Tibial nerve (tissue), 4 donors: ENCODE data around the gene LRRC27. TPM values are rescaled to one million over a fixed set of nuclear protein-coding genes. Genes with fewer than 3 reads are reported as not detected.

Source experiments
- DNase-seq, 2 donors: peaks; one replicate each; pipeline ENCODE4 v3.0.0-alpha.2; 2019; ENCODE audit warnings: low spot score in 2 of 2
- H3K27ac ChIP-seq, 4 donors: fragments of 200-600 bp; sonication (generic) in 3 of 4; one replicate each; pipeline ENCODE4 v1.5.1; 2017 to 2019; ENCODE audit warnings: mild to moderate bottlenecking in 1 of 4
- H3K27me3 ChIP-seq, 2 donors: fragments of 200-600 bp; sonication (generic) in 1 of 2; one replicate each; pipeline versions ENCODE4 v1.5.1 to v1.6.0; 2017 to 2019
- H3K36me3 ChIP-seq, 3 donors: fragments of 200-600 bp; sonication (generic); one replicate each; pipeline ENCODE4 v1.5.1; 2018 to 2019
- H3K4me1 ChIP-seq, 4 donors: fragments of 200-600 bp; sonication (generic) in 3 of 4; one replicate each; pipeline ENCODE4 v1.5.1; 2017 to 2019
- H3K4me3 ChIP-seq, 4 donors: fragments of 200-600 bp; sonication (generic) in 3 of 4; one replicate each; pipeline ENCODE4 v1.5.1; 2017 to 2019; ENCODE audit warnings: mild to moderate bottlenecking in 1 of 4, moderate library complexity in 1 of 4
- H3K9me3 ChIP-seq, 4 donors: fragments of 200-600 bp; sonication (generic) in 3 of 4; one replicate each; pipeline ENCODE4 v1.5.1; 2017 to 2019
- CTCF ChIP-seq, 5 experiments: fragments of 200-600 bp in 3 of 5; fragments of 450-650 bp in 2 of 5; sonication (generic) in 3 of 5; IDR thresholded peaks; one replicate each; pipeline ENCODE4 v1.5.1; 2016 to 2019; ENCODE audit warnings: antibody characterized with exemption in 5 of 5, mild to moderate bottlenecking in 3 of 5, moderate library complexity in 2 of 5
- EP300 ChIP-seq, 2 donors: sonication (generic); formaldehyde crosslinking; IDR thresholded peaks; one replicate each; pipeline ENCODE4 v1.6.1; 2017; ENCODE audit warnings: antibody characterized with exemption in 2 of 2, mild to moderate bottlenecking in 1 of 2
- POLR2A ChIP-seq, 2 donors: fragments of 450-650 bp; IDR thresholded peaks; one replicate each; pipeline ENCODE4 v1.6.1; 2017; ENCODE audit warnings: antibody characterized with exemption in 2 of 2, mild to moderate bottlenecking in 2 of 2, moderate library complexity in 2 of 2
- WGBS, 2 donors: methylation state at CpG; one replicate each; pipeline ENCODE4 v1.1.5; 2018; 5-methylcytosine and 5-hydroxymethylcytosine counted together
- total RNA-seq, 4 donors: library from RNA; depleted of rRNA; stranded (reverse); fragments of >200 nt; gene quantifications; one replicate each; pipeline ENCODE4 v1.1.0, GENCODE V29; 2016

The LRRC27 gene
- total RNA-seq, 4 donors from 2014 or later, result 10.1 to 21.6 (median 17.9) TPM

DNA sequence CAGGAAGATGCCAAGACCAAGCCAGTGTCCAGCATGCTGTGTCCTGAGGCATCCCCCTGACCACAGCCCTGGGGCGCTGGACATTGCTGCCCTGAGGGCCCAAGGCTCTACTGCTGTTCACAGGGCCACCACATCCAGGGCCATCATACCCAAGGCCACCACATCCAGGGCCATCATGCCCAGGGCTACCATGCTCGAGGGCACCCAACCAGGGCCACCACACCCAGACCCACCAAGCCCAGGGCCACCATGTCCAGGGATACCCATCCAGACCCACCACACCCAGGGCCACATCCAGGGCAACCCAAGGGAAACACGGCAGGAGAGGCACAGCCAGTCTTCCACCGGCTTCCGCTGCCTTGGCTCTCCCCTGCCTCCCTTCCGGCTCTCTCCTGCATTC, 41.4 kb upstream of the LRRC27 start:
- no peak for TF ChIP-seq EP300 (IDR thresholded peaks at IDR 0.05)
- TF ChIP-seq CTCF (IDR thresholded peaks at IDR 0.05), result no peak
- TF ChIP-seq POLR2A (IDR thresholded peaks at IDR 0.05), result no peak
- H3K36me3 ChIP-seq, result no peaks in the 10 kb centered on the region
- H3K9me3 ChIP-seq, result peaks cover 0 to 25% (median 2%) of the 10 kb centered on the region in 4 donors
- H3K4me3 ChIP-seq, result no peak overlapping the region
- H3K27me3 ChIP-seq, result no peaks in the 10 kb centered on the region
- no peak overlapping the region for H3K27ac ChIP-seq
- no peaks in the 10 kb centered on the region for H3K4me1 ChIP-seq
- no peak for DNase-seq
- 93 to 97% methylated on average over 5 to 6 of the region's 6 CpGs for WGBS, 2 donors

DNA sequence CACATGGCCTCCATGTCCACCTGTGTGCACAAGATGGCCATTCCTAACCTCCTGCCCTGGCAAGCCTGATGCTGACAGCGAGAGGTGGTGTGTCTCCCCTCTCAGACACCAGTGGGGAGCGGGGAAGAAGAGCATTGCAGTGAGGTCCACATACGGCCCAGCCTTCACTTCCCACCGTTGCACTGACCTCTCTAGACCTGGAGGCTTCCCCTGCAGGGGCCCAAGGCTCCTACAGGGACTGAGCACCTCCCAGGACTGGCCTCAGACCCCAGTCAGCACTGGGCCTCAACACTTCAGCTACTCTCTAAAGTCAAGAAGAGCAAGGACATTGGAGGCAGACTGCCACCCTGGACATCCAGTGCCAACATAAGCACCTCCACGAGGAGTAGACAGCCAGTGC, 40.2 kb upstream of the LRRC27 start:
- no peak for DNase-seq
- no peaks in the 10 kb centered on the region for H3K36me3 ChIP-seq
- TF ChIP-seq CTCF (IDR thresholded peaks at IDR 0.05) (no peak), POLR2A (IDR thresholded peaks at IDR 0.05) (no peak), EP300 (IDR thresholded peaks at IDR 0.05) (no peak)
- WGBS, 2 donors, result 82 to 94% methylated on average over 2 to 5 of the region's 5 CpGs
- H3K9me3 ChIP-seq, result peaks cover 0 to 25% (median 2%) of the 10 kb centered on the region in 4 donors
- H3K4me1 ChIP-seq, result no peaks in the 10 kb centered on the region
- no peak overlapping the region for H3K27ac ChIP-seq
- no peaks in the 10 kb centered on the region for H3K27me3 ChIP-seq
- no peak overlapping the region for H3K4me3 ChIP-seq

- no peak for DNase-seq
- peak overlapping the region in 1 of 4 donors; percentile 21 for H3K27ac ChIP-seq
- WGBS, 2 donors, result 89 to 94% methylated on average over 27 to 30 of the region's 30 CpGs
These were observed 39.4 kb upstream of the LRRC27 start for GRCh38 chr10:132292287-132293200.

GRCh38 chr10:132293201-132293812, 38.7 kb upstream of the LRRC27 start:
- Histone ChIP-seq H3K9me3 (peaks cover 0 to 20% (median 2%) of the 10 kb centered on the region in 4 donors), H3K4me3 (no peak overlapping the region), H3K36me3 (no peaks in the 10 kb centered on the region), H3K27me3 (no peaks in the 10 kb centered on the region), H3K27ac (peak overlapping the region in 1 of 4 donors; percentile 27), H3K4me1 (peaks cover 0 to 9% (median 0%) of the 10 kb centered on the region in 4 donors)
- no peak for TF ChIP-seq CTCF (IDR thresholded peaks at IDR 0.05)
- TF ChIP-seq EP300 (IDR thresholded peaks at IDR 0.05), result no peak
- TF ChIP-seq POLR2A (IDR thresholded peaks at IDR 0.05), result no peak
- WGBS, 2 donors, result 47 to 53% methylated on average over 14 to 15 of the region's 16 CpGs
- no peak for DNase-seq

More at GRCh38 chr10:132292287-132293200, 39.4 kb upstream of the LRRC27 start:
- Histone ChIP-seq H3K27me3 (no peaks in the 10 kb centered on the region), H3K4me1 (peaks cover 0 to 5% (median 0%) of the 10 kb centered on the region in 4 donors), H3K4me3 (no peak overlapping the region), H3K36me3 (no peaks in the 10 kb centered on the region), H3K9me3 (peaks cover 0 to 25% (median 2%) of the 10 kb centered on the region in 4 donors)
- TF ChIP-seq CTCF (IDR thresholded peaks at IDR 0.05), result no peak
- no peak for TF ChIP-seq POLR2A (IDR thresholded peaks at IDR 0.05)
- TF ChIP-seq EP300 (IDR thresholded peaks at IDR 0.05), result no peak
